ENCODE measurements around the gene PLEKHA3. TPM values are rescaled to one million over a fixed set of nuclear protein-coding genes. Genes with fewer than 3 reads are reported as not detected.

PLEKHA3 gene
- total and polyA plus RNA-seq, 9 of the 15 experiments (the other 6 are each of a cell fraction or from before 2014, with no cell fraction given) = 2.3 to 23.4 (median 10.5) TPM

- peak; percentile 29; the same call in 1 of the 2 replicates for TF ChIP-seq NFATC3 (IDR thresholded peaks at IDR 0.05)
- peak; percentile 51; the same call in 1 of the 2 replicates for TF ChIP-seq SMC3 (conservative IDR thresholded peaks at IDR 0.05; ENCODE audit: insufficient read depth, low read depth, low read length)
- TF ChIP-seq POLR3G (IDR thresholded peaks at IDR 0.05; ENCODE audit: extremely low read depth, insufficient read length, insufficient replicate concordance) = no peak
- 0 out of 2 replicates have a peak, but pooled peaks have one; percentile 13 for TF ChIP-seq HOMEZ (CRISPR knock-in tag; IDR thresholded peaks at IDR 0.05)
- 0 out of 2 replicates have a peak, but pooled peaks have one; percentile 28 for TF ChIP-seq CAMTA2 (CRISPR knock-in tag; conservative IDR thresholded peaks at IDR 0.05)
- TF ChIP-seq HDAC8 (tag; IDR thresholded peaks at IDR 0.05) = no peak
- no peak for TF ChIP-seq MCM3 (IDR thresholded peaks at IDR 0.05)
- TF ChIP-seq ESRRA (IDR thresholded peaks at IDR 0.05; ENCODE audit: borderline replicate concordance, low read depth) = peak; percentile 18; the same call in 1 of the 2 replicates
- TF ChIP-seq GATA2 (CRISPR knock-in tag; IDR thresholded peaks at IDR 0.05) = peak; percentile 12; the same call in 1 of the 2 replicates
- no peak for TF ChIP-seq ZNF696 (CRISPR knock-in tag; conservative IDR thresholded peaks at IDR 0.05)
- TF ChIP-seq L3MBTL2 (IDR thresholded peaks at IDR 0.05) = peak; percentile 93
- no peak for TF ChIP-seq NFXL1 (CRISPR knock-in tag; IDR thresholded peaks at IDR 0.05)
- no peak for TF ChIP-seq ZNF280A (IDR thresholded peaks at IDR 0.05; ENCODE audit: low read depth, partially characterized antibody)
- no peak for TF ChIP-seq PBX2 (CRISPR knock-in tag; IDR thresholded peaks at IDR 0.05; ENCODE audit: low read depth)
- no peak for TF ChIP-seq PBX2 (tag; conservative IDR thresholded peaks at IDR 0.05; ENCODE audit: low read depth)
- peak in 1 of 2 experiments; percentile 93; a peak in 2 of 4 replicates for TF ChIP-seq RCOR1 (IDR thresholded peaks at IDR 0.05; ENCODE audit: borderline replicate concordance in 1 of 2, low read depth in 2 of 2, low read length in 2 of 2)
- no peak for TF ChIP-seq KLF1 (tag; IDR thresholded peaks at IDR 0.05)
- TF ChIP-seq ARNT (IDR thresholded peaks at IDR 0.05) = peak in 1 of 2 experiments; percentile 57; a peak in 1 of 4 replicates
- peak; percentile 84 for TF ChIP-seq RBBP5 (IDR thresholded peaks at IDR 0.05; ENCODE audit: borderline replicate concordance, insufficient read depth, low read length, poor library complexity, severe bottlenecking)
- TF ChIP-seq GATAD2A (IDR thresholded peaks at IDR 0.05) = peak; percentile 22
These were observed 1.6 kb upstream of the PLEKHA3 start, which contains the start of gene FKBP7 (continued) for GRCh38 chr2:178478439-178479274.
